ENCODE measurements around the gene PIP5K1B.

Gene PIP5K1B

DNA sequence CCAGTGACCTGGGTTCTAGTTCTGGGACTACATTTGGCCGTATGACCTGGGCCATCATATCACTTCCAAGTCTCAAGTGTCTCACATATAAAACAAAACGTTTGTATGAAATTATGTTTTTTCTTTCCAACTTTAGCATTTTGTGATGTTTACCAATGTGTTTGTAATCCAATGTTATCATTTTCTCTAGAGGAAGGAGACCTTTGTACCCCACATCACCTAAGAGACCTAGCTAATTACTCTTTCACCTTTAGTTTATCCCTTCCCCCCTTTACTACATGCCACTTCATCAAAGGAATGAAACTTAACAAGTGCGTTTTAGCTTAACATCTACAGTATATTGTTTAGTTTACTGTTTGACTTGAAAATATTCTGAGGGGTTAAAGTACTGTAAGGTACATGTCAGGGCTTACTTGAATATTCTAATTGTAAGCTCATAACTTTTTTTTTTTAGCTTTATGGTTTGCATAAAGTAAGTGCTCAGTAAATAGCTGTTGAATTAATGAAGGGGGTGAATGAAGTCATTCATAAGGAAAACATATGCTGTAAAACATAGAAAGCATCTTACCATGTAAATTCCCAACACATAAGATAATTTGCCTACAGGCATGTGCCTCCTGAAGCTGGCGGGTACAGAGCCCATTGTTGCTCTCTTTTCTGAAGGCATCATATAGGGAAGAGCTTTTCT, 2.9 kb downstream of the PIP5K1B start:
- DNase-seq = no peak

DNA sequence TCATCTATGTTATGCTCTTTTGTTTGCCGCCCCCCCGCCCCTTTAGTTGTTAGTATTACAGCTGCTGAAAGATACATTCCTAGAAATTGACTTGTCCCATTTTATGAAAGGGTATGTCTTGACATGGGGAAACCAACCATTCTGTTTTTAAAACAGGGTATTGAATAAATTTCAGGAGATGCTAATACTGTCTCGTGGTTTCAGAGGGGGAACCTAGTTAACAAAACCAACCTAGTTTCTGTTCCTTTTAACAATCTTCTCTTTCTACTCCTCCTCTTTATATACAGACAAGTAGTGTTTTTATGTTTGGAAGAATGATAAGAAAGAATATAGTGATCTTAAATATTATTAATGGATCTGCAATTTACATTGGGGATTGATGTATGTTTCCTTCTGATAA, 3.5 kb downstream of the PIP5K1B start:
- DNase-seq = no peak

DNA sequence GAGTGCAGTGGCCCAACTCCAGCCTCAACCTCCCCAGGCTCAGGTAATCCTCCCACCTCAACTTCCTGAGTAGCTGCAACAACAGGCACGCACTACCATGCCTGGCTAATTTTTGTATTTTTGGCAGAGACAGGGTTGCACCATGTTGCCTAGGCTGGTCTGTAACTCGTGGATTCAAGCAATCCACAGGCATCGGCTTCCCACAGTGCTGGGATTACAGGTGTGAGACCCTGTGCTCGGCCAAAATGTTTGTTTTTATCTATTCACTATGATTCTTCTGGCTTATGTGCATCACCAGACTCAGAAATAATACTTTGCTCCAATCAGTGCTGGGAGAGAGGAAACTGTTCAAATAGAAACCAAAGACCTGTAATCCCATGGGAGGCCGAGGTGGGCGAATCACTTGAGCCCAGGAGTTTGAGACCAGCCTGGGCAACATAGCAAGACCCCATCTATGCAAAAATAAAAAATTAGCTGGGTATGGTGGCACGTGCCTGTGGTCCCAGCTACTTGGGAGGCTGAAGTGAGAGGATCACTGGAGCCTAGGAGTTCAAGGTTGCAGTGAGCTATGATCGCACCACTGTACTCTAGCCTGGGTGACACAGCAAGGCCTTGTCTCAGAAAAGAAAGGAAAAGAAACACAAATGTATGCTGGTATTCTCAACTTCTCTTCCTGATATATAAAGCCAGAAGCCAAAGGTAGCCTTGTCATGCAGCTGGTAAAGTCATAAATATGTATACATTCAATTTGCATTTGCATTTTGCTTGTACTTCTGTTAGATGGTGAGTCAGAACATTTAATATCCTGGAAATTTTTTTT, 4.5 kb downstream of the PIP5K1B start:
- DNase-seq = no peak

DNA sequence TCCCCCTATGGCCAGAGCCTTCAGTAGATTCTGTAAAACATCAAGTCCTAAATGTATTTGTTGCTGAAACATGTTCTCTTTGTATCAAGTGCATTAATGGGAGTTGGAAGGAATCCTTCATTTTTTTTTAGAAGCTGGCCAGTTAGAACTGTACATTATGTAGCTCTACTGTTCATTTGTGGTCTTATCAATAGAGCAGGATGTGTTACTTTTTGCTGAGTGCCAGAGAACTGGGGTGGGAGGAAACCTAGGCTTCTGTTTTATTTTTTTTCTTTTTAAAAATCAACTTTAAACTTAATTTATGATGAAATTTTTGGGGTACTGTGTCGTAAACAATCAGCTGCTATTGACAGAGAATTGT, 5.1 kb downstream of the PIP5K1B start:
- no peak for DNase-seq

GRCh38 chr9:68711281-68711680, 6.2 kb downstream of the PIP5K1B start:
- no peak for DNase-seq

DNA sequence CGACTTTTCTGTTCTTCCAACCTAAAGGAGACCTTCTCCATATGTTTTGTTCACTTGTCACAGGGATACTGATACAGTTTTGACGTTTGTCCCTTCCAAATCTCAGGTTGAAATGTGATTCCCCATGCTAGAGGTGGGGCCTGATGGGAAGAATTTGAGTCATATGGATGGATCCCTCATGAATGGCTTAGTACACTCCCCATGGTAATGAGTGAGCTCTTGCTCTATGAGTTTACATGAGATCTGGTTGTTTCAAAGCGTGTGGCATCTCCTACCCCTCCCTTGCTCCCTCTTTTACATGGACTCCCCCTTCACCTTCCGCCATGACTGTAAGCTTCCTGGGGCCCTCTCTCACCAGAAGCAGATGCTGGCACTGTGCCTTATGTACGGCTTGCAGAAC, 6.9 kb downstream of the PIP5K1B start:
- DNase-seq = no peak

DNA sequence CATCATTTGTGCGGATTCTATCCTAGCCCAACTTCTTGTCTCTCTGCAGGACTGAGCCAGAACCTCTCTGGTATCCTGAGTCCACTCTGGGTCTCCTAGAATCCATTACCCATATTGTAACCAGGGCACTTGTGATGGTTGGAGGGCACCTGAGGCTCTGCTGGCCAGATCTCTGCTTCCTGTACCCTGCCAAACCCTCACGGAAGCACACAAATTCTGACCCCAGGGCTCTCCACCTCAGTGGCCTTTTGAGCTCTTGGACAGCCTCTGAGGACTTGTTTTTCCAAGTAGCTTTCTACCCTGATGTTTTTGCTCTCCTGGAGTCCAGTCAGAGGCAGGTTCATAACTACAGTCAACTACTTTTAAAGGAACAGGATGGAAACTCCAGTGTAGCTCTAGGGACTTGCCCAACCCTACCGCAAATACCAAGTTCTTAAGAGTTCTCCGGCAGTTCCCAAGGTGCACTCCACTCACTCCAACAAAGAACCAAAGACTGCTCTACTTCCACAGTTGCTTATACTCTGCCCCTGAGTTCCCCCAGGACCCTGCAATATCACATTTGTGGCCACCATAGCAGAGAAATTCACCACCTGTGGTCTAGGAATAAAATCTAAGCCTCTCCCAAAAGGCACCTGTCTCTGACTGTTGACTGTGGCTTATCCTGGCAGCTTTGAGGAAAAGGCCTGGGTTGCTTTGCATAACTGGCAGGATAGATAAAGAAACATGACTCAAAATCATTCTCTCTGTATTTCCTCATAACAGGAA, 9.6 kb downstream of the PIP5K1B start:
- DNase-seq = no peak

DNA sequence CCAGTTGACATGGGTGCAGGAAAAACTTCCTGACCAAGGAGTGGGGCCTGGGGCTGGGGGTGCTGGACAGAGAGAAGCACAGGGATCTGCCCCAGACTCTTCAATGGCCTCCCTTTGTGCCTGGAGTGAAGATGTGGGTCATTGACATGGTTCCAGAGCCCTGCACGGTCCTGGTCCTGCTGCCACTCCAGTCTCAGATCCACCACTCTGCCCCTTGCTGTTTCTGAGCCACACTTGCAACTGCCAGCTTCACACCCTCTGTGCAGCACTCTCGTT, 10.1 kb downstream of the PIP5K1B start:
- peak in 1 of 3 donors; percentile 5 for DNase-seq

DNA sequence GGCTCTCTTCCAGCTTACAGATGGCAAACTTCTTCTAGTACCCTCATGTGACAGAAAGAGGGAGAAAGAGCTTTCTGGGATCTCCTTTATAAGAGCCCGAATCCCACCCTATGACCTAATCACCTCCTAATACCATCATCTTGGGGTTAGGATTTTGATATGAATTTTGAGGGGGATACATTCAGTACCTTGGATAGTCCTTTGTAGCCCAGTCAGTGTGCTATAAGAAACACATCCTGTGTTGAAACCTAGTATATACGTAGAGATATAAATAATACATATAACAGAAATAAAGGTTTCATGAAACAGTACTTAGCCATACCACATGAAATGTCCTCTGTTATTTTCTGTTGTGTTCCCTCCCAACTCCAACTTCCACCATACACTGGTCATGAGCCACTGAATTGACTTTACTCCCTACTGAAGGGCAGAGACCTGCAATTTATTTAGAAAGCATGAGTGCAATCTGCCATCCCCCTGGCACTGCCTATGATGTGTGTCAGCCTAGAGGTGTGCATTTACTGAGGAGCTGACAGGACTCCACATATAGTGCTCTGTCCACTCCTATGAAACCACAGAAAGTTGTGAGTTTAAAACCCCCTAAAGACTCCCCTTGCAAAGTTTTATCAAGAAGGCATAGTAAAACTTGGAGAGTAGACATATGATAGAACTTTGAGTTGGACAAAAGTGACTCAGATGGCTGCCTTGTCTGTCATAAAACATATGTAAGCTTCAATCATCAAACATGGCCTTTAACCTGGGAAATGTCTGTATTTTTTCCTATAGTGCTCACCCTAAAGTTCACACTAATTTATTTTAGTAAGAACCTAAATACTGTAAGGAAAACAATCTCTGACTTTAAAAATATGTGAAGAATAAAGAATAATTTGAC, 12.8 kb downstream of the PIP5K1B start:
- no peak for DNase-seq

GRCh38 chr9:68719847-68720246, 14.8 kb downstream of the PIP5K1B start:
- DNase-seq = no peak

- peak; percentile 26 to 56 (median 55) for DNase-seq
These were observed 15.7 kb downstream of the PIP5K1B start for GRCh38 chr9:68720656-68721313.

GRCh38 chr9:68721666-68722330, 16.8 kb downstream of the PIP5K1B start:
- DNase-seq = peak in 1 of 3 donors; percentile 5

DNA sequence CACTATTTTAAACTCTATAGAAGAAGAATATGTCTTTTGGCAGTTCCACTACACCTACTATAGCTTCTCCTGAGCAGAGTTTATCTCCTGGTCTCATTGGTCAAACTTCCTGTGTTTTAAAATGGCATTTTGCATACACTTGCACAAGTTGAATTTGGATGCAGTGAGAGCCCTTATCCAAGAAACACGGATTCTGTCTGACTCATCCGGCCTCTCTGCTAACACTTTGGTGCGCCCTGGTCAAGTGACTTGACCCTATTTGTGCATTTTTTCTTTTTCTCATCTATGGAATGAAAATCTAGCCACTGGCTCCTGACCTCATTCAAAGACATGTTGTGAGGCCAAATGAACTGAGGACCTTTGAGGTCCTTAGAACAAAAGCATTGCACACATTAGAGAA, 20.0 kb downstream of the PIP5K1B start:
- DNase-seq = no peak

- DNase-seq = no peak
These were observed 21.4 kb downstream of the PIP5K1B start for GRCh38 chr9:68726489-68726888.

DNA sequence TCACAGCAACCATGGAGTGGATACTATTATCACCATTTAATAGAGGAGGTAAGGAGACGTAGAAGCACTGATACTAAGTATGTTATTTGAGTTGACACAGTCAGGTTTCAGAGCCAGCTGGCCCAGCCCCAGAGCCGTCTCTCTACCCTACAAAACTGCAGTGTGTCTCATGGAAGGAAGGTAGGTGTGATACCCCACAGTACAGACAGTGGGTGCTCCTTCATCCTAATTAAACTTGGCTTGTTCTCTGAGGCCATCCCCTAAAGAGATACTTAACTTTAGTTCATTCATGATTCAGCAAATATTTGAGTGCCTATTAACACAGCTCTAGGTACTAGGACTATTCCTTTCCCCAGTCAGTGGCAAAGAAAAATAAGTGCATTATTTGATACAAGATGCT, 22.6 kb downstream of the PIP5K1B start:
- no peak for DNase-seq

GRCh38 chr9:68728731-68729130, 23.7 kb downstream of the PIP5K1B start:
- DNase-seq = no peak

DNA sequence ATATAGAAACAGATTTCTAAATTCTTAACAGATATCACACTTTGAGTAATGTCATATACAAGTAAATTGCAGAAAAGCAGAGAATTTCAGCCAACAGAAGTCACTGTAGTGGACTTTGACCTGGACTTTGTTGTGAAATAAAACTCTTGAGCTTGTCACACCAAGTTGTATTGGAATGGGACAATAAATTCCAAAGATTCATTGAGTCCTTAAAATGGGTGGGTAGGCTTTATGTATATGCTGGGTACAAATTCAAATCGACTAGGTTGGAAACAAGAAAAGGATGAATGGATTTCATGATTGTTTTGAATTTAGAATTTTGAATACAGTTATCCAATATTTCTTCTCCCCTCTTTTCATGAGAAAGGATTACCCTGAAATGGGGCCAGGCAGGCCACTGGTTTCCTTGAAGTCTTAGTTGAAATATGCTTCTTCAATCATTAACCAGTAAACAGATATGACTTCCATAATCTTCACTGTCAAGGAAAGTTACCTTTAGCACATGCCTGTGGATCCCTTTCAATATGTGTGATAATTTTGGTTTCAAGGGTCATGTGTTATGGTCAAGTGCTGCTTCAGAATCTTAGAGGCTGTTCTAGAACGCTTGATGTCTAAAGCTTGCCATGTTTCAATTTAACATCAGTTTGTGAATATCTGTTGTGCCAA, 25.7 kb downstream of the PIP5K1B start:
- DNase-seq = no peak

GRCh38 chr9:68731857-68732256, 26.8 kb downstream of the PIP5K1B start:
- no peak for DNase-seq

GRCh38 chr9:68732405-68733020, 27.5 kb downstream of the PIP5K1B start:
- DNase-seq = no peak

DNA sequence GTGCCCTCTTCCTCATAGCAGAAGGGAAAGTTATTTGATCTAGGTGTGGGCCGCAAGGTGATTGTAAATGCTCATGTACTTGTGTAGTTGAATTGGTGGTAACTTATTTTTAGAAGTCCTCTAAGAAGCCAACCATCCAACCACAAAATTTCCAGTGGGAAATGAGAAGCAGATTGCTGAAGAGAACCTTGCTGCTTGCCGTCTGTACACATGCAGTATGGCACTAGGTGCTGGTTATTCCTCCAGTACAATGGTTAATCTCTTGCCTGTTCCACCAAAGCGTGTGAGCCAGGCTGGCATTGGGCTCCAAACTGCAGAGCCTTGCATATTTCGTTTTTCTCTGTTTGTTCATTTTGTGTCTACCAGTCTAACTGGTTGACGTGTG, 28.0 kb downstream of the PIP5K1B start:
- DNase-seq = no peak

DNA sequence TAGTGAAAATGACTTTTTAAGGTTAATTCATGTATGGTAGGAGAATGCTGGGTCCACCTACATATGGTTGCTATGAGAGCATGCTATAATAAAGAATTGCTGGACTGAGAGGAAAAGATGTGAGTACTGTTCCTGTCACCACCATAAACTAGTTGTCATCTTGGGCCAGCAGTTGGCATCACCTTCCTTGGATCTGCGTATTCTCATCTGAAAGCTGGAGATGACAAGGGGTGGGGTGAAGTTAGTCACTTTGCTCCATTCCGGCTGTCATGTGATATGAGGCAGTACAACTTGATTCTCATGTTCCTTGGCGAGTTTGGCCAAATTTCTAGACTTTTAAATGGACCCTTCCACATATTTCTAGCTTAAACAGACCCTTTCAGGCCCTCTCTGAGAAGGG, 33.3 kb downstream of the PIP5K1B start:
- DNase-seq = no peak

Data from suppressor macrophage treated with lipopolysaccharide for 1 hour (primary cell).